A673 (cell line): ENCODE measurements around the gene TBC1D2B. TPM values are rescaled to one million over a fixed set of nuclear protein-coding genes. Genes with fewer than 3 reads are reported as not detected.

ENCODE experiments used
- BruUV-seq: library from RNA; stranded (reverse); fragments of 400-500 nt; replicated peaks from 2 replicates; lab custom pipeline; 2021; lab: Mats Ljungman, UMichigan
- CTCF ChIA-PET: fragments of 300-600 bp; sonication (Branson Sonifier 250); formaldehyde crosslinking; loops from one replicate; lab custom pipeline; 2022; ENCODE audit warnings: antibody characterized with exemption; lab: Charles Lee
- POLR2A ChIA-PET: fragments of 300-600 bp; sonication (Branson Sonifier 250); formaldehyde crosslinking; loops from one replicate; lab custom pipeline; 2022; ENCODE audit warnings: antibody characterized with exemption; ENCODE audit not compliant: low non-redundant PET; lab: Charles Lee
- DNase-seq: peaks from one replicate; pipeline ENCODE4 v3.0.0-alpha.2; 2015; ENCODE audit warnings: low spot score
- H3K27ac ChIP-seq: fragments of 200-600 bp; sonication (generic); 2 replicates; pipeline ENCODE4 v1.5.1; 2016; ENCODE audit warnings: mixed run types, low read depth, mild to moderate bottlenecking, mixed read lengths, antibody characterized with exemption, low read length; ENCODE audit not compliant: poor library complexity, severe bottlenecking
- H3K27me3 ChIP-seq: fragments of 200-600 bp; sonication (generic); replicated peaks from 2 replicates; pipeline ENCODE4 v1.6.1; 2017; ENCODE audit warnings: mixed run types, low read depth, mild to moderate bottlenecking, mixed read lengths, antibody characterized with exemption, low read length; ENCODE audit not compliant: insufficient read depth, poor library complexity
- H3K36me3 ChIP-seq: fragments of 200-600 bp; sonication (generic); 2 replicates; pipeline ENCODE4 v1.6.1; 2016; ENCODE audit warnings: mixed run types, mild to moderate bottlenecking, mixed read lengths, antibody characterized with exemption, low read length; ENCODE audit not compliant: insufficient read depth, poor library complexity, severe bottlenecking
- H3K4me1 ChIP-seq: fragments of 200-600 bp; sonication (generic); 2 replicates; pipeline ENCODE4 v1.6.1; 2017; ENCODE audit warnings: mixed run types, mild to moderate bottlenecking, mixed read lengths, antibody characterized with exemption, low read length; ENCODE audit not compliant: insufficient read depth, poor library complexity, severe bottlenecking
- H3K4me3 ChIP-seq: fragments of 200-600 bp; sonication (generic); 2 replicates; pipeline ENCODE4 v1.5.1; 2016; ENCODE audit warnings: low read depth, mixed run types, mild to moderate bottlenecking, mixed read lengths, low read length; ENCODE audit not compliant: poor library complexity, severe bottlenecking
- H3K9me3 ChIP-seq: fragments of 200-600 bp; sonication (generic); 2 replicates; pipeline ENCODE4 v1.6.1; 2016; ENCODE audit warnings: mixed run types, low read depth, mild to moderate bottlenecking, mixed read lengths, antibody characterized with exemption, low read length; ENCODE audit not compliant: poor library complexity, severe bottlenecking
- EZH2 ChIP-seq: fragments of 200-600 bp; sonication (generic); IDR thresholded peaks from 2 replicates; pipeline ENCODE4 v1.6.1; 2017; ENCODE audit warnings: borderline replicate concordance, low read depth, mild to moderate bottlenecking, mixed read lengths, antibody characterized with exemption, low read length; ENCODE audit not compliant: poor library complexity, severe bottlenecking
- intact Hi-C: fragments of 100-400 bp; cut with micrococcal nuclease; formaldehyde crosslinking; loops from one replicate; pipeline ENCODE4 v1.10.0; 2022; ENCODE audit not compliant: unreplicated experiment
- total RNA-seq: library from RNA; stranded (reverse); gene quantifications from 2 replicates; pipeline ENCODE4 v1.2.3, GENCODE V29; 2021
- TF ChIP-seq, protein P1 (sequence below): fragments of 300-800, 200-600 bp; sonication (generic); conservative IDR thresholded peaks from 2 replicates; pipeline ENCODE4 v1.5.1; 2017; ENCODE audit warnings: low read depth, mild to moderate bottlenecking, antibody characterized with exemption, low read length, moderate library complexity, mixed read lengths

Gene TBC1D2B
- total RNA-seq, 1 experiment from 2014 or later, result 26.0 TPM

DNA sequence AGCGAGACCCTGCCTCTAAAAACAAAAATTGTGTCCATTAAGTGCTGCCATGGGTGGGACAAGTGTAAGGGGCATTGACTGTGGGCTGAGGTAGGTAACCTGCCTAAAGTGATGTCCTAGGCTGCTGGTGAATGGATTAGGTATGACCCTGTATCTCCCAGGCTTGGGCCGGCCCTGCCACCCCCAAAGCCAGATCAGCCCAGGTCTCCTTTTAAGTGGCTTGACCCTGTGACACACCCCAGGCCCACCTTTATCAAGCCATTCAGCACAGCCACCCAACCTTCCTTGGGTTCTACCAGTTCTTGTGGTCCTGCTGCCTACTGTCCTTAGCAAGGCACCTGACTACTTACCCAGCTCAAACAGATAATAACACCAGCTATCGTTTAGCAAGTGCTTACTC is 35.0 kb upstream of the TBC1D2B start:
- Histone ChIP-seq H3K9me3 (no peaks in the 10 kb centered on the region), H3K27me3 (no peaks in the 10 kb centered on the region), H3K27ac (no peak overlapping the region), H3K4me3 (no peak overlapping the region), H3K36me3 (no peaks in the 10 kb centered on the region), H3K4me1 (no peaks in the 10 kb centered on the region)
- intact Hi-C loops, result loop anchor here (2.0 kb wide), 1 partner anchor 82 kb away; no protein-coding TSS in a partner anchor
- CTCF ChIA-PET, result interaction anchor here (0.7 to 1.2 kb wide), 7 partner anchors 83 to 471 kb away, joined by 3 to 7 read pairs (median 3); no protein-coding TSS in a partner anchor
- POLR2A ChIA-PET, result interaction anchor here (0.6 kb wide), 1 partner anchor 8 kb away, joined by 5 read pairs; no protein-coding TSS in a partner anchor
- no peak for DNase-seq
- BruUV-seq, result no TSS peak
- TF ChIP-seq EZH2, result no peak
- TF ChIP-seq, protein P1, sequence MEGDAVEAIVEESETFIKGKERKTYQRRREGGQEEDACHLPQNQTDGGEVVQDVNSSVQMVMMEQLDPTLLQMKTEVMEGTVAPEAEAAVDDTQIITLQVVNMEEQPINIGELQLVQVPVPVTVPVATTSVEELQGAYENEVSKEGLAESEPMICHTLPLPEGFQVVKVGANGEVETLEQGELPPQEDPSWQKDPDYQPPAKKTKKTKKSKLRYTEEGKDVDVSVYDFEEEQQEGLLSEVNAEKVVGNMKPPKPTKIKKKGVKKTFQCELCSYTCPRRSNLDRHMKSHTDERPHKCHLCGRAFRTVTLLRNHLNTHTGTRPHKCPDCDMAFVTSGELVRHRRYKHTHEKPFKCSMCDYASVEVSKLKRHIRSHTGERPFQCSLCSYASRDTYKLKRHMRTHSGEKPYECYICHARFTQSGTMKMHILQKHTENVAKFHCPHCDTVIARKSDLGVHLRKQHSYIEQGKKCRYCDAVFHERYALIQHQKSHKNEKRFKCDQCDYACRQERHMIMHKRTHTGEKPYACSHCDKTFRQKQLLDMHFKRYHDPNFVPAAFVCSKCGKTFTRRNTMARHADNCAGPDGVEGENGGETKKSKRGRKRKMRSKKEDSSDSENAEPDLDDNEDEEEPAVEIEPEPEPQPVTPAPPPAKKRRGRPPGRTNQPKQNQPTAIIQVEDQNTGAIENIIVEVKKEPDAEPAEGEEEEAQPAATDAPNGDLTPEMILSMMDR, result no peak

DNA sequence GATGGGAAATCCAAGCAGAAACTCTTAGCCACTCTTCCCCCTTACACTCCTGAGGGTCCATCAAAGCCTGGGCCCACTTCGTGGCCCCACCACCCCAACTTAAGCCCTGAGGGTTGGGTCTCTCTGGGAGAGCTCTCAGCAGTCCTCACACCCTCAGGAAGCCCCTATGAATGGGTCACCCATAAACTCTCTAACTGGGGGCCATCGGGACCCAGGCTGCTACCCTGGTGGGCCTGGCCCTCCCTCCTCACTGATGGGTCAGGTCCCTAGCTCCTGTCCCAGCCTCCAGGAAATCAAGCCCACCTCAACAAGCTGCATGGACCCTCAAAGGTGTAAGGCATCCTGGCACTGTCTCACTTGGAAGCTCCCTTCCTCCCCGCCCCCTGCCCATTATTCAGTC is 34.3 kb upstream of the TBC1D2B start:
- DNase-seq, result no peak
- CTCF ChIA-PET, result no interaction called here
- intact Hi-C loops, result loop anchor here (2.0 kb wide), 1 partner anchor 83 kb away; no protein-coding TSS in a partner anchor
- Histone ChIP-seq H3K36me3 (no peaks in the 10 kb centered on the region), H3K9me3 (no peaks in the 10 kb centered on the region), H3K4me1 (no peaks in the 10 kb centered on the region), H3K27ac (no peak overlapping the region), H3K4me3 (no peak overlapping the region), H3K27me3 (no peaks in the 10 kb centered on the region)
- no TSS peak for BruUV-seq
- POLR2A ChIA-PET, result no interaction called here
- TF ChIP-seq EZH2, result no peak
- TF ChIP-seq, protein P1, result no peak

- Histone ChIP-seq H3K27me3 (no peaks in the 10 kb centered on the region), H3K9me3 (no peaks in the 10 kb centered on the region), H3K27ac (no peak overlapping the region), H3K36me3 (no peaks in the 10 kb centered on the region), H3K4me3 (no peak overlapping the region), H3K4me1 (no peaks in the 10 kb centered on the region)
- ChIA-PET POLR2A (no interaction called here), CTCF (interaction anchor here (2.1 kb wide), 1 partner anchor 111 kb away, joined by 8 read pairs; no protein-coding TSS in a partner anchor)
- DNase-seq, result no peak
- BruUV-seq, result no TSS peak
- TF ChIP-seq, protein P1, result no peak
- no peak for TF ChIP-seq EZH2
- intact Hi-C loops, result no loop called here
Measured at GRCh38 chr15:78110916-78111475, 33.5 kb upstream of the TBC1D2B start.
